GM23338 (cell line): Measurements from ENCODE around the gene ACTL6A. TPM values are rescaled to one million over a fixed set of nuclear protein-coding genes. Genes with fewer than 3 reads are reported as not detected.

ENCODE experiments used
- ATAC-seq: fragments of 200-7000 bp; cut with Tn5 transposase; 3 replicates; pipeline ENCODE4 v1.9.1; 2020
- DNase-seq: peaks from one replicate; pipeline ENCODE4 v3.0.0-alpha.2; 2015; ENCODE audit warnings: low spot score
- H2AFZ ChIP-seq: fragments of 200-600 bp; sonication (generic); 2 replicates; pipeline ENCODE4 v1.8.0; 2016; ENCODE audit warnings: antibody characterized with exemption, mild to moderate bottlenecking, moderate library complexity
- H3F3A ChIP-seq: fragments of 200-600 bp; sonication (generic); replicated peaks from 2 replicates; pipeline ENCODE4 v1.8.0; 2017; ENCODE audit warnings: antibody characterized with exemption, mixed run types, low read depth
- H3K27ac ChIP-seq: fragments of 200-600 bp; sonication (generic); 2 replicates; pipeline ENCODE4 v1.6.1; 2016; ENCODE audit warnings: low read depth
- H3K27me3 ChIP-seq: fragments of 200-600 bp; sonication (generic); 2 replicates; pipeline ENCODE4 v1.8.0; 2016; ENCODE audit warnings: mild to moderate bottlenecking, mixed run types, moderate library complexity; ENCODE audit not compliant: insufficient read depth
- H3K36me3 ChIP-seq: fragments of 200-600 bp; sonication (generic); 2 replicates; pipeline ENCODE4 v1.8.0; 2016; ENCODE audit warnings: mild to moderate bottlenecking; ENCODE audit not compliant: insufficient read depth
- H3K4me1 ChIP-seq: fragments of 200-600 bp; sonication (generic); 2 replicates; pipeline ENCODE4 v1.8.0; 2016; ENCODE audit warnings: mild to moderate bottlenecking, moderate library complexity; ENCODE audit not compliant: insufficient read depth
- H3K4me2 ChIP-seq: fragments of 200-600 bp; sonication (generic); 2 replicates; pipeline ENCODE4 v1.7.1; 2017; ENCODE audit warnings: mixed run types
- H3K4me3 ChIP-seq: fragments of 200-600 bp; sonication (generic); 2 replicates; pipeline ENCODE4 v1.6.1; 2016; ENCODE audit warnings: mixed run types
- H3K79me2 ChIP-seq: fragments of 200-600 bp; sonication (generic); replicated peaks from 2 replicates; pipeline ENCODE4 v1.8.0; 2017; ENCODE audit warnings: mild to moderate bottlenecking; ENCODE audit not compliant: insufficient read depth
- H3K9me2 ChIP-seq: fragments of 200-600 bp; sonication (generic); 2 replicates; pipeline ENCODE4 v1.8.0; 2017; ENCODE audit not compliant: insufficient read depth
- H4K20me1 ChIP-seq: fragments of 200-600 bp; sonication (generic); replicated peaks from 2 replicates; pipeline ENCODE4 v1.8.0; 2017; ENCODE audit warnings: mild to moderate bottlenecking; ENCODE audit not compliant: insufficient read depth
- H3K27ac Mint-ChIP-seq: 2 replicates; pipeline ENCODE4 v1.8.0; 2020; ENCODE audit warnings: inconsistent platforms, mild to moderate bottlenecking, moderate library complexity, mixed read lengths
- H3K27me3 Mint-ChIP-seq: 3 replicates; pipeline ENCODE4 v1.8.0; 2022; ENCODE audit warnings: low read depth, mild to moderate bottlenecking, moderate library complexity, mixed read lengths, inconsistent platforms; ENCODE audit not compliant: insufficient read depth, poor library complexity
- H3K36me3 Mint-ChIP-seq: 3 replicates; pipeline ENCODE4 v1.8.0; 2021; ENCODE audit warnings: low read depth, mild to moderate bottlenecking, inconsistent platforms, moderate library complexity, mixed read lengths
- H3K4me1 Mint-ChIP-seq: 3 replicates; pipeline ENCODE4 v1.8.0; 2020; ENCODE audit warnings: mild to moderate bottlenecking, inconsistent platforms, mixed read lengths
- H3K4me3 Mint-ChIP-seq: 3 replicates; pipeline ENCODE4 v1.8.0; 2021; ENCODE audit warnings: moderate library complexity, mild to moderate bottlenecking, inconsistent platforms, mixed read lengths
- H3K9me3 Mint-ChIP-seq: 3 replicates; pipeline ENCODE4 v1.8.0; 2020; ENCODE audit warnings: moderate library complexity, mild to moderate bottlenecking, inconsistent platforms, mixed read lengths
- CREB1 ChIP-seq: fragments of 250-450 bp; sonication (Bioruptor Pico); IDR thresholded peaks from 2 replicates; pipeline ENCODE4 v1.5.0; 2020; ENCODE audit warnings: low read depth, mild to moderate bottlenecking, moderate library complexity
- CTCF ChIP-seq, 2 experiments: fragments of 200-600 bp in 1 of 2; sonication (generic) in 1 of 2; conservative IDR thresholded peaks; 2 replicates each; pipeline versions ENCODE4 v1.5.1 to v1.6.1; 2016 to 2017; ENCODE audit warnings: antibody characterized with exemption in 2 of 2, low read depth in 2 of 2, mild to moderate bottlenecking in 2 of 2, moderate library complexity in 1 of 2
- ETS1 ChIP-seq: IDR thresholded peaks from 2 replicates; pipeline ENCODE4 v1.6.1; 2016; ENCODE audit warnings: antibody characterized with exemption
- EZH2 ChIP-seq: fragments of 200-600 bp; sonication (generic); IDR thresholded peaks from one replicate; pipeline ENCODE4 v1.8.0; 2017; ENCODE audit warnings: antibody characterized with exemption, mild to moderate bottlenecking, low read depth; ENCODE audit not compliant: unreplicated experiment
- EZH2phosphoT487 ChIP-seq: fragments of 200-600 bp; sonication (generic); IDR thresholded peaks from one replicate; pipeline ENCODE4 v1.8.1; 2018; ENCODE audit warnings: antibody characterized with exemption; ENCODE audit not compliant: unreplicated experiment
- JUNB ChIP-seq: IDR thresholded peaks from one replicate; pipeline ENCODE4 v1.6.1; 2016; ENCODE audit warnings: antibody characterized with exemption; ENCODE audit not compliant: unreplicated experiment
- NANOG ChIP-seq: IDR thresholded peaks from 2 replicates; pipeline ENCODE4 v1.6.1; 2016; ENCODE audit warnings: antibody characterized with exemption, borderline replicate concordance
- POLR2AphosphoS5 ChIP-seq: IDR thresholded peaks from 2 replicates; pipeline ENCODE4 v1.6.1; 2016; ENCODE audit warnings: antibody characterized with exemption, low read depth
- REST ChIP-seq: IDR thresholded peaks from one replicate; pipeline ENCODE4 v1.6.1; 2018; ENCODE audit warnings: antibody characterized with exemption; ENCODE audit not compliant: unreplicated experiment
- STAT1 ChIP-seq: IDR thresholded peaks from one replicate; pipeline ENCODE4 v1.6.1; 2016; ENCODE audit warnings: antibody characterized with exemption; ENCODE audit not compliant: unreplicated experiment
- ZNF114 ChIP-seq: fragments of 250-450 bp; sonication (Bioruptor Pico); IDR thresholded peaks from 2 replicates; pipeline ENCODE4 v1.5.0; 2020; ENCODE audit warnings: mild to moderate bottlenecking, moderate library complexity
- ZNF331 ChIP-seq: fragments of 250-450 bp; sonication (Bioruptor Pico); IDR thresholded peaks from 2 replicates; pipeline ENCODE4 v1.5.0; 2020; ENCODE audit warnings: low read depth, mild to moderate bottlenecking, moderate library complexity
- ZNF462 ChIP-seq: fragments of 250-450 bp; sonication (Bioruptor Pico); IDR thresholded peaks from 2 replicates; pipeline ENCODE4 v1.5.0; 2020; ENCODE audit warnings: mild to moderate bottlenecking, moderate library complexity
- polyA plus RNA-seq: library from polyadenylated mRNA; unstranded; fragments of >200 nt; fragmentation: Nextera tagmentation; extraction: Ambion mirVana; gene quantifications from 2 replicates; pipeline ENCODE4 v1.2.1, GENCODE V29; 2016
- total RNA-seq: library from RNA; depleted of rRNA; stranded (reverse); fragments of >200 nt; shearing (Covaris generic); gene quantifications from 2 replicates; pipeline ENCODE4 v1.2.3, GENCODE V29; 2014

The ACTL6A gene
- total and polyA plus RNA-seq, 2 experiments from 2014 or later: 117 to 125 TPM

- H3K27ac Mint-ChIP-seq: no peak overlapping the region
- H3K9me3 Mint-ChIP-seq: no peaks in the 10 kb centered on the region; the same call in 2 of the 3 replicates
- Histone ChIP-seq H2AFZ (peak overlapping the region; percentile 20; the same call in 1 of the 2 replicates), H3K79me2 (no peaks in the 10 kb centered on the region), H3K9me2 (no peaks in the 10 kb centered on the region), H3K4me3 (no peak overlapping the region), H3K27ac (no peak overlapping the region), H3K27me3 (no peaks in the 10 kb centered on the region), H3K4me1 (peaks cover 25% of the 10 kb centered on the region), H3K36me3 (no peaks in the 10 kb centered on the region), H4K20me1 (no peaks in the 10 kb centered on the region), H3F3A (no peaks in the 10 kb centered on the region), H3K4me2 (no peak overlapping the region)
- no peaks in the 10 kb centered on the region for H3K27me3 Mint-ChIP-seq
- no peak for ATAC-seq
- no peak for DNase-seq
- no peaks in the 10 kb centered on the region; the same call in 2 of the 3 replicates for H3K36me3 Mint-ChIP-seq
- TF ChIP-seq ZNF462 (CRISPR knock-in tag) (no peak), JUNB (no peak), CTCF (conservative IDR thresholded peaks at IDR 0.05; ENCODE audit: low read depth in 2 of 2) (no peak), ZNF114 (no peak), POLR2AphosphoS5 (no peak), EZH2phosphoT487 (no peak), EZH2 (no peak), STAT1 (no peak), CREB1 (CRISPR knock-in tag) (no peak), ETS1 (no peak), REST (no peak), NANOG (no peak), ZNF331 (CRISPR knock-in tag) (no peak)
- H3K4me3 Mint-ChIP-seq: no peak overlapping the region
- H3K4me1 Mint-ChIP-seq: peaks cover 28% of the 10 kb centered on the region
Measured at GRCh38 chr3:179531576-179531975, 31.1 kb upstream of the ACTL6A start.
